Choroid plexus epithelial cell (primary cell): ENCODE data around the gene RASAL2.

Experiments
- DNase-seq: peaks from one replicate; pipeline ENCODE4 v3.0.0-alpha.2; 2010; ENCODE audit warnings: low read depth
- H3K4me3 ChIP-seq: 2 replicates; pipeline ENCODE4 v1.5.1; 2011; ENCODE audit warnings: low read depth, mild to moderate bottlenecking, control low read depth, low read length, moderate library complexity
- TF ChIP-seq, protein P1 (sequence below): conservative IDR thresholded peaks from 2 replicates; pipeline ENCODE4 v1.5.1; 2011; ENCODE audit warnings: low read depth, mild to moderate bottlenecking, control low read depth, inconsistent platforms, low read length, moderate library complexity

Gene RASAL2

DNA sequence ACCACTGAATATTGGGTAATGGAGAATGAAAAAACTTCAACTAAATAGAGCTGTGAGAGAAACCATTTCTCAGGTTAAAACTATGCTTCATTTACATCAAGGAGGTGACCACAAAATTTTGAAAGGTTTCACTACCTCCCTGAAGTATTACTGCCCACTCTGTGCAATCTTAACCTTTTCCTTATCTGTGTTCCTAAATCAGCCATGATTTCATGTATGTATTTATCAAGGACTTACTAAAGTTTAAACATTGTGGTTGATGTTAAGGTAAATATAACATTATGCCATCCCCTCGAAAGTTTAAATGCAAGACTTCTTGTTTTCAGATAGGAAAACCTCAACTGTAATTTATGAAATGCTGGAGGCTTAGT, 318.5 kb downstream of the RASAL2 start:
- no peak for DNase-seq
- no peak overlapping the region for H3K4me3 ChIP-seq
- TF ChIP-seq, protein P1, sequence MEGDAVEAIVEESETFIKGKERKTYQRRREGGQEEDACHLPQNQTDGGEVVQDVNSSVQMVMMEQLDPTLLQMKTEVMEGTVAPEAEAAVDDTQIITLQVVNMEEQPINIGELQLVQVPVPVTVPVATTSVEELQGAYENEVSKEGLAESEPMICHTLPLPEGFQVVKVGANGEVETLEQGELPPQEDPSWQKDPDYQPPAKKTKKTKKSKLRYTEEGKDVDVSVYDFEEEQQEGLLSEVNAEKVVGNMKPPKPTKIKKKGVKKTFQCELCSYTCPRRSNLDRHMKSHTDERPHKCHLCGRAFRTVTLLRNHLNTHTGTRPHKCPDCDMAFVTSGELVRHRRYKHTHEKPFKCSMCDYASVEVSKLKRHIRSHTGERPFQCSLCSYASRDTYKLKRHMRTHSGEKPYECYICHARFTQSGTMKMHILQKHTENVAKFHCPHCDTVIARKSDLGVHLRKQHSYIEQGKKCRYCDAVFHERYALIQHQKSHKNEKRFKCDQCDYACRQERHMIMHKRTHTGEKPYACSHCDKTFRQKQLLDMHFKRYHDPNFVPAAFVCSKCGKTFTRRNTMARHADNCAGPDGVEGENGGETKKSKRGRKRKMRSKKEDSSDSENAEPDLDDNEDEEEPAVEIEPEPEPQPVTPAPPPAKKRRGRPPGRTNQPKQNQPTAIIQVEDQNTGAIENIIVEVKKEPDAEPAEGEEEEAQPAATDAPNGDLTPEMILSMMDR, result no peak

DNA sequence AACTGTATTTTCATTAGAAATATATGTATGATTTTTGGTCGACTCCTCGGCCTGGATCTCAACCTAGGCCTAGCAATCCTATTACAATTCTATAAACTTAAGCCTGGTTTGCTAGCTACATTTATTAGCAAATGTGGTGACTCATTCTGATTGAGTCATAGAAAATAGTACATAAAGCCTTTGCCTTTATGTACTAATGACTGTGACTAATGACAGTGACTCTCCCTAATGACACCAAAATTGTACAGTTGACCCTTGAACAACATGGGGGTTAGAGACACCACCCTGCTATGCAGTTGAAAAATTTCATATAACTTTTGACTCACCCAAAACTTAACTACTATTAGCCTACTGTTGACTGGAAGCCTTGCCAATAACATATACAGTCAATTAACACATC, 324.0 kb downstream of the RASAL2 start:
- peak; percentile 61 for DNase-seq
- TF ChIP-seq, protein P1, result no peak
- no peak overlapping the region for H3K4me3 ChIP-seq

DNA sequence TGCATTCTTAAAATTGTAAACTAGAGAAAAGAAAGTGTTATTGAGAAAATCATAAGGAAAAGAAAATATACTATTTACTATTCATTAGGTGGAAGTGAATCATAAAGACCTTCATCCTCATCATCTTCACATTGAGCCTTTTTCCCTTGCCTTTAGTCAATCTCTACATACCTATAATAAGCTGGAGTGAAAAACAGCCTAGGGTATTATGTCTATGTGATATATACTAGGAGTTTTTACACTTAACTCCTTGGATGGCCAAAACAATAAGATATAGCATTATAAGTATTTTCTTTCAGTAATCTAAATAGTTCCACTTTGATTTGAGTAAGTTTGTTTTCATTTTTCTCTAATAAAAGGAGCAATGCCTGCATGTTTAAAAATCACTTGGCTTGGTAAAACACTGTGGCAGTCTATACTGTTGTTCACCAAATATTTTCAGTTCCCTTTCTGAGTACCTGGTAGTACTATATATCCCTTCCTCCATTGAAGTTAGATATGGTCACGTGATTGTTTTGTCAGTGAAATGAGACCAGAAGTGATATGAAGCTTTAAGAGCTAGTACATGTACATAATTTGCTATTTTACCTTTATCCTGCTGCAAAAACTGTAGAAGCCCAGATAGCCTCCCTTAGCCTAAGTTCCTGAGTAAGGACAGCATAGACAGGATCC, 324.5 kb downstream of the RASAL2 start:
- H3K4me3 ChIP-seq, result no peak overlapping the region
- TF ChIP-seq, protein P1, result no peak
- DNase-seq, result no peak

DNA sequence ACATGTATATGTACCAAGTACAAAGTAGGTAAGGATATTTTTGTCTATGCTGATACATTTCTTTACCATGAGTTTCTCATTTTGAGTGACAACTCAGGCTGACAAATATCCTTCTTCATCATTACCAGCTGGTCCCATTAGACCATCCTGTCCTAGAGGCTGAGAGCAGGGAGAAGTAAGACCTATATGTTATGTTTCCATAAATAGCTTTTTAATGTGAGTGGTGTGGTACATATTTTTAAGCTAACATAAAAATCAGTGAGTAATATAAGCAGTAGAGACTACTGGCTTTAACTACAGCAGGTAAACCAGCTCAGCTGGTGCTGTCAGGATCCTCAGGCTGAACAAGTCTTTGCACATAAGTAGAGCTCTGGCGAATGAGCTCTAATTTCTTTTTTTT, 340.5 kb downstream of the RASAL2 start:
- TF ChIP-seq, protein P1, result no peak

DNA sequence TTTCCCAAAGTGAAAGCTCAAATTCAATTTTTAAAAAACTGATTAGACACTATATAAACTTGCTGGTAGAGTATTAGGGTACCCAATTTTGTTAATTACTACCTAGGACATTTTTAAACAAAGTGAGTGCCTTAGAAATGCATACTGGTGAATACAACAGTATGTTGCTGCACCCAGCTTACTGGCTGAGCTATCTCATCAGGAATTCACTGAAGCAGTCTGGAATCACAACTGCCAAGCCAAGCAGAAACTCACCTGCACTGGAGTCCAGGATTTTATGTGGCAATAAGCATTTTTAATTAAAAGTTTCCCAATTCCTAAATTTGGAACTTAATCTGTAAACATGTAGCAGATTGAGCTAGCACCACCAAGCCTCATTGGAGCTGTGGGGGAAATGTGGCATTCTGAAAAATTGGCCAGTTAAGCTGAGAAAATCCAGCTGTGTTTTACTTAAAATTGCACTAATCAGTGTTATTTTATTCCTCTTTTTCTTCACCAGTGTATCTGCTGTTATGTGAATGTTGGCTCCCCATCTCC, 341.1 kb downstream of the RASAL2 start:
- DNase-seq, result no peak
- H3K4me3 ChIP-seq, result no peak overlapping the region
- TF ChIP-seq, protein P1, result no peak

More for the DNA sequence above, 340.5 kb downstream of the RASAL2 start:
- no peak overlapping the region for H3K4me3 ChIP-seq
- no peak for DNase-seq

DNA sequence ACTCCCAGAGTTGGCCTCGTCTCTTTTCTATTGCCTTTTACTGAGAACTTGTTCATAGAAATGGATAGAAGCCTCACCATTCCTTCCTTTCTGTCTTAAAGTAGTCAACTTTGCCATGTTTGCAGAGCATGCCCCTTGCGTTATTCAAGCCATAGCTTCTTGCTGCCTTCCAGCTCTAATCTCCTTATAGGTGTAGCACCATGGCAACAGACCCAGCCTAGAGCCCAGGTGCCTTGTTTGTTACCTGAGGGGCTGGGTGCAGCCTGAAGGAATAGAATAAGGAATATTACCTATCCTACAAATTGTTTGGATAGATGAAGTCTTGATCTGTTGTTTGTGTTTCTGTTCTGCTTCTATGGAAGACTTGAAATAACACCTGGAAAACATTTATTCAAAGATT, 343.0 kb downstream of the RASAL2 start:
- DNase-seq, result no peak
- no peak overlapping the region for H3K4me3 ChIP-seq
- TF ChIP-seq, protein P1, result no peak

DNA sequence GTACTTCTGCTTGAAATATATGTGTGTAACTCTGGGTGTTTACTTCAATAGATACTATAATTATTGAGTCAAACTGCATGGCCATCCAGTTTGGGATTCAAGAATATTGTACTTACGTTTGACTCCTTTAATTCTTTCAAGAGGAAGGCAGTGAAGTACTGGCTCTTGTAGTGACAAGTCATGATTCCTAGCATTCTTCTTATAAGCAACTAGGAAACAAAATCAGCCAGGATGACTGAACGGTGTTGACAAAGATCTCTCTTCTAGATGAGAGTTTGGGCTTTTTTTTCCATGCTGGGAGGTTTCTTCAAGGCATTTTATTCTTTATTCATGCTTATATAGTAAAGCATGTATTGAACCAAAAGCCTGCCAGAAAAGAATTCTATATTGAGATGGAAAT, 344.5 kb downstream of the RASAL2 start:
- no peak overlapping the region for H3K4me3 ChIP-seq
- DNase-seq, result peak; percentile 24
- TF ChIP-seq, protein P1, result no peak
